ENCODE measurements around the gene TSPAN14. TPM values are rescaled to one million over a fixed set of nuclear protein-coding genes. Genes with fewer than 3 reads are reported as not detected.

The TSPAN14 gene
- total RNA-seq, 2 donors from 2014 or later = 83.5 to 91.7 TPM

GRCh38 chr10:80427541-80427940 lies 26.6 kb upstream of the TSPAN14 start:
- Histone ChIP-seq H3K27ac (no peak overlapping the region), H3K9ac (ENCODE audit: low read depth in 2 of 2, low read length in 2 of 2) (no peak overlapping the region), H3K36me3 (no peaks in the 10 kb centered on the region), H3K9me3 (no peaks in the 10 kb centered on the region), H3K4me3 (no peak overlapping the region), H3K4me1 (no peaks in the 10 kb centered on the region), H3K27me3 (no peaks in the 10 kb centered on the region)
- intact Hi-C loops (cut with DNase I) = no loop called here
- DNase-seq = no peak
- no peak for TF ChIP-seq CTCF (IDR thresholded peaks at IDR 0.05)

- no peaks in the 10 kb centered on the region for H3K27me3 ChIP-seq
- peak; percentile 78 for DNase-seq
- H3K4me3 ChIP-seq = no peak overlapping the region
- H3K4me1 ChIP-seq = no peaks in the 10 kb centered on the region
- H3K27ac ChIP-seq = peak overlapping the region; percentile 27
- intact Hi-C loops (cut with DNase I) = no loop called here
- no peak for TF ChIP-seq CTCF (IDR thresholded peaks at IDR 0.05)
- no peaks in the 10 kb centered on the region for H3K36me3 ChIP-seq
- H3K9ac ChIP-seq (ENCODE audit: low read depth in 2 of 2, low read length in 2 of 2) = no peak overlapping the region
- H3K9me3 ChIP-seq = no peaks in the 10 kb centered on the region
Observed at GRCh38 chr10:80429521-80429973, 24.6 kb upstream of the TSPAN14 start.

GRCh38 chr10:80433134-80433533 lies 21.0 kb upstream of the TSPAN14 start:
- DNase-seq = no peak
- no peaks in the 10 kb centered on the region for H3K4me1 ChIP-seq
- H3K9ac ChIP-seq (ENCODE audit: low read depth in 2 of 2, low read length in 2 of 2) = no peak overlapping the region
- no peak overlapping the region for H3K4me3 ChIP-seq
- no peaks in the 10 kb centered on the region for H3K27me3 ChIP-seq
- no peak overlapping the region for H3K27ac ChIP-seq
- intact Hi-C loops (cut with DNase I) = no loop called here
- TF ChIP-seq CTCF (IDR thresholded peaks at IDR 0.05) = no peak
- no peaks in the 10 kb centered on the region for H3K36me3 ChIP-seq
- H3K9me3 ChIP-seq = no peaks in the 10 kb centered on the region

GRCh38 chr10:80436446-80437098 lies 17.5 kb upstream of the TSPAN14 start:
- H3K27me3 ChIP-seq = no peaks in the 10 kb centered on the region

GRCh38 chr10:80437227-80437626 lies 16.9 kb upstream of the TSPAN14 start:
- Histone ChIP-seq H3K27ac (no peak overlapping the region), H3K36me3 (no peaks in the 10 kb centered on the region), H3K27me3 (no peaks in the 10 kb centered on the region), H3K9ac (ENCODE audit: low read depth in 2 of 2, low read length in 2 of 2) (no peak overlapping the region), H3K9me3 (no peaks in the 10 kb centered on the region), H3K4me3 (no peak overlapping the region), H3K4me1 (no peaks in the 10 kb centered on the region)
- no peak for DNase-seq
- no peak for TF ChIP-seq CTCF (IDR thresholded peaks at IDR 0.05)
- intact Hi-C loops (cut with DNase I) = no loop called here

More at GRCh38 chr10:80436446-80437098, 17.5 kb upstream of the TSPAN14 start:
- no peak overlapping the region for H3K4me3 ChIP-seq
- no peak overlapping the region for H3K27ac ChIP-seq
- DNase-seq = no peak
- intact Hi-C loops (cut with DNase I) = no loop called here
- H3K4me1 ChIP-seq = no peaks in the 10 kb centered on the region
- H3K36me3 ChIP-seq = no peaks in the 10 kb centered on the region
- no peaks in the 10 kb centered on the region for H3K9me3 ChIP-seq
- TF ChIP-seq CTCF (IDR thresholded peaks at IDR 0.05) = no peak
- no peak overlapping the region for H3K9ac ChIP-seq (ENCODE audit: low read depth in 2 of 2, low read length in 2 of 2)

Data from colonic mucosa (tissue), 4 donors.